GM19463 (cell line): ENCODE measurements around the gene SEMA6A.
"Not testable (repeated sequence)": the region's sequence is repeated elsewhere in the genome, so short reads cannot be mapped to it uniquely, and the experiment has no call there.

Experiments used
- ATAC-seq: cut with Tn5 transposase; IDR thresholded peaks from one replicate; pipeline ENCODE4 v1.9.1; 2021; ENCODE audit warnings: mild to moderate bottlenecking, moderate library complexity; ENCODE audit not compliant: unreplicated experiment

SEMA6A gene

GRCh38 chr5:116550082-116550481 is 24.5 kb downstream of the SEMA6A start:
- no peak for ATAC-seq

DNA sequence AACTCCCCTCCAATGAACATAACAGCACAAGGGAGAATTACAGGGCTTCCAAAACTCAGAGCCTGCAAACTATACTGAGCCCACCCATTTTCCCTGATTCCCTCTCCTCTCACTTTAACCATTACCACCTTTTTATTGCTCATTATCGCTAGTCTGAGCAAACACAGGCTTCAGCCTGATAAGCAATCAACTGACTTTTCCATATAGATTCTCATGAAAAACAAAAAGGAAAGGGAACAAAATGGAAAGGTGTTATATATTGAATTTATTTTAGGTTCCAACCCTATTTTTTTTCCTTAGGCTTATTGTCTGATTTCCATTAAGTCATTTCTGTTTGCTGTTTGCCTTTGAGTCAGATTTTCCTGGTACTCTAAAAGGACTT is 27.9 kb downstream of the SEMA6A start:
- ATAC-seq, result no peak

- no peak for ATAC-seq
Observed at GRCh38 chr5:116546033-116546742, 28.4 kb downstream of the SEMA6A start.

DNA sequence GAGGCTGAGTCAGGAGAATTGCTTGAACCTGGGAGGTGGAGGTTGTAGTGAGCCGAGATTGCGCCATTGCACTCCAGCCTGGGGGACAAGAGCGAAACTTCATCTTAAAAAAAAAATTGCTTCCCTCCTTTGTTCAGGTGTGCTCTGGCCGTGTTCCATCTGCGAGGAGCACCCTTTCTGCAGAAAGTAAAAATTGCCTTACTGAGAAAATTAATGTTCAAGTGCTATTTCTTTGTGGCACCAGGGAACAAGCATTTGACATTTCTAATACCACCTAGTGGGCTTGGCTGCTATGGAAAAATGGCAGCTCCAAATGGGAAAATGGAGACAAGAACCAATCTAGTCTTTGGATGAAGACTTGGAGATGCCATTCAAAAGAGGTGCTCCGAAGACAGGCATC is 29.2 kb downstream of the SEMA6A start:
- ATAC-seq, result not testable (repeated sequence)

GRCh38 chr5:116544531-116545241 is 29.9 kb downstream of the SEMA6A start:
- no peak for ATAC-seq

- ATAC-seq, result no peak
Observed at GRCh38 chr5:116543501-116543900, 31.1 kb downstream of the SEMA6A start.

- ATAC-seq, result no peak
Observed at GRCh38 chr5:116542619-116543018, 32.0 kb downstream of the SEMA6A start.

- ATAC-seq, result no peak
Observed at GRCh38 chr5:116539222-116539621, 35.4 kb downstream of the SEMA6A start.

DNA sequence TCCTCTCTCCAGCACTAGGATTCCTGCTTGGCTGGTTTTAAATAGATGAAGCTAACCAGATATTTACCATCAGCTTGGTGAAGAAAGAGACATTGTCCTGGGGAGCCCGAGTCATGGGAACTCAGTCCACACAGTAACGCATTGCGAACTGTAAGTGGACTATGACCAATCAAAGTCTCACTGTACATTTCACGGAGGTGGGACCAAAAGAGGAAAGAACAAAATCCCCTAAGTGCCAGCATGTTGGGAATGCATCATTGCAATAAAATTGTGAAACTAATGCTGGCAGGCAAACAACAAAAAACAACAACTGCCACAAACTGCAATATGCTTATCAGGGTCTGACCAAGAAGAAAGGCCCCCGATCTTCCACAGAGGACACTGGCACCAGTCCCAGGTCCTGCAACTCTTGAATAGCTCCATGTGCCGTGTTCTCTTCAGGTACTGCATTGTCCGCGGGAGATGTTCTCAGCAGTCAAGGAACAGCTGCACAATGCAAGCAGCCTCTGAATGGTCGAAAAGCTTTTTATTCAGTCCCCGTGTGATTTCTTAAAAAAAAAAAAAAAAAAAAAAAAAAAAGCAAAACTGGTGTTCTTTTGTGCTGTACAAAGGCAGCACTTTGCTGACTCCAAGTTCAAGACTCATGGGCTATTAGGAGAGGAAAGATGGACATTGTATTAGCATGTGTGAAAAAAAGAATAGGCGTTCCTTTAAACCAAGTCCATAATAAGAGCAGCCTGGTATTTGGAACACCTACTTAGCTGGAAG is 38.1 kb downstream of the SEMA6A start:
- no peak for ATAC-seq

- no peak for ATAC-seq
Observed at GRCh38 chr5:116534964-116535651, 39.5 kb downstream of the SEMA6A start.

DNA sequence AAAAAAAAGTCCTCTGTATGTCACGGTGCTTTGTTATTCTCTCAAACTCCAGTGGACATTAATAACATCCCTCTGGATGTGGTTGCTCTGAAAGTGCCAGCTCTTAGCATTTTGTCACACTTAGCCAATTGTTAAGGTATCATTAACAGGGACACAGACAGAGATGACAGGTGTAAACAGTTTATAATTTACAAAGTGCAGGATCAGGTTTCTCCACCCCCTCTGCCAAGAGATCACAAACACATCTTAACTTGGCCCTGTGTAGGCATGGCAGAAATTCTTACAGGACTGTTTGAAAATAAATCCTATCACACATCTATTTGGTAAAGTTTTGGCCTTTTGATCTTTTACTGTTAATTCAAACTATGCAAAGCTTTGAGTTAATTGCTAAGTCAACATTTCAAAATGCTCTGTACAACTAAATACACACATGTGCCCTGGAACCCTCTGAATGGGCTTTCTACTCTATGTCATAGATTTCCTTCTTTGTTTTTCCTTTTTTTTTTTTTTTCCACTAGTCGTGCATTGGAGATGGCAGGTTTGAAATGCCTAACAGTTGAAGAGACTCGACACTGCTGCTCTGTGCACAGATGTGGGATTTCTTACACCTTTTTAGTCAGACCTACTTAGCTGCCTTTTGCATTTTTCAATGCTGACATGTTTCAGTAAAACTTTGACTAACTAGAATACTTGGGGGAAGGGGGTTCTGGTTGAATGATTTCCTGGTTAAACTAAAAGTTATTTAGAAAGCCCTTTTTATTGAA is 41.7 kb downstream of the SEMA6A start:
- ATAC-seq, result peak; percentile 58

DNA sequence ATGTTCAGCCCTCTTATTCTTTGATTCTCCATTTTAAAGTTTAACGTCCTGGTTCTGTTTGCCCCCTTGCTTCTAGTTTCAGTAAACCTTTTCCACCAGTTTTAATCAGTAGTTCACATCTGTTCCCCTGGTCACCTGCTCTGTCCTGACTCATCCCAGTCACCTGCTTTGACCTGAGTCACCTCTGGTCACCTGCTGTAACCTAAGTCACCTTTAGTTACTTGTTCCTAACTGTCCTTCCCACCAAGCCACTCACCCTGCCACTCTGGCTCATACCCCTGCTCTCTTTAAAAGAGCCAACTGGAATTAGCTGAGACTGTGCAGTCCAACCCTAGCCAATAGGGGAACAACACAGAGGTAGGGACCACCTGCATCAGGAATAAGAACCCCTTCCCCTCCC is 43.0 kb downstream of the SEMA6A start:
- no peak for ATAC-seq

GRCh38 chr5:116531117-116531516 is 43.5 kb downstream of the SEMA6A start:
- no peak for ATAC-seq

GRCh38 chr5:116530276-116530675 is 44.3 kb downstream of the SEMA6A start:
- no peak for ATAC-seq

DNA sequence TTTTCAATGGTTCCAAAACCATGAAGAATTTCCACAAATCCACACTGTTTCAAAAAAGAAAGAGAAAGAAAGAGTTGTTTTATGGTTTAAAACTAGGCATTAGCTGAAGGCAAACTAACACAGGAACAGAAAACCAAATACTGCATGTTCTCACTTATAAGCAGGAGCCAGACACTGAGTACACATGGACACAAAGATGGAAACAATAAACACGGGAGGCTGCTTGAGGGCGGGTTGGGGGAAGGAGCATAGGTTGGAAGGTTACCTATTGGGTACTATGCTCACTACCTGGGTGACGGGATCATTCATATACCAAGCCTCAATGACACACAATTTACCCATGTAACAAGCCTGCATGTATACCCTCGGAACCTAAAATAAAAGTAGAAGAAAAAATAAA is 45.0 kb downstream of the SEMA6A start:
- ATAC-seq, result no peak

- ATAC-seq, result no peak
Observed at GRCh38 chr5:116528519-116529234, 45.9 kb downstream of the SEMA6A start.

GRCh38 chr5:116527582-116527981 is 47.0 kb downstream of the SEMA6A start:
- no peak for ATAC-seq

DNA sequence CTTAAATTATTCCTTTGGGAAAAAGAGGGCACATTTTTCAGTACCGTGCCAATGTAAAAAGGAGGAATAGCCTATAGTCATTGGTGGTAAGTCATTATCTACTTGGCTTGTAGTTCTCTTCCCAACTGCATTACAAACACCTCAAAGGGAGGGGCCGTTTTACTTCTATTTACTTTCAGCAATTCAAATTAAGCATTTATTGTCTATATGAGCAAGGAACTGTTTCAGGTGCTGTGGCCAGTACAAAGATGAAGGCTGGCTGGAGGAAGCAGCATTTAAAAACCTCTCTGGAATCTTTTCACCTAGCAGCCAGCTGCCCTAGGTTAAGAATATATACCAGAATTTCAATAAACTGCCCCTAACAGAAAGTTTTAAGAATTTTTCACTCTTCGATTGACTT is 48.9 kb downstream of the SEMA6A start:
- no peak for ATAC-seq

- no peak for ATAC-seq
Observed at GRCh38 chr5:116524966-116525365, 49.7 kb downstream of the SEMA6A start.
